ENCODE measurements around the gene ESPN.

GRCh38 chr1:6470132-6471085 is 45.8 kb downstream of the ESPN start:
- TF ChIP-seq POLR2A (IDR thresholded peaks at IDR 0.05) (no peak), POLR2AphosphoS5 (IDR thresholded peaks at IDR 0.05) (no peak), EP300 (IDR thresholded peaks at IDR 0.05) (no peak)

Data from gastroesophageal sphincter (tissue), 2 donors.